HepG2 (cell line): ENCODE data around the gene RNF208. TPM values are rescaled to one million over a fixed set of nuclear protein-coding genes. Genes with fewer than 3 reads are reported as not detected.

ENCODE experiments used
- CHCHD3 ChIP-seq: sonication (generic); formaldehyde crosslinking; IDR thresholded peaks from 2 replicates; pipeline ENCODE4 v1.8.0; 2022; ENCODE audit warnings: mild to moderate bottlenecking, missing genetic modification reagents, moderate library complexity
- HBP1 ChIP-seq: IDR thresholded peaks from 2 replicates; pipeline ENCODE4 v1.6.1; 2016; ENCODE audit warnings: low read depth, control low read depth
- HIC2 ChIP-seq: sonication (generic); formaldehyde crosslinking; IDR thresholded peaks from 2 replicates; pipeline ENCODE4 v1.9.0; 2022; ENCODE audit warnings: low read depth, missing genetic modification reagents
- HMGXB3 ChIP-seq: sonication (generic); formaldehyde crosslinking; IDR thresholded peaks from 2 replicates; pipeline ENCODE4 v1.4.0; 2020; ENCODE audit warnings: missing genetic modification reagents, borderline replicate concordance
- NFE2 ChIP-seq: sonication (generic); formaldehyde crosslinking; IDR thresholded peaks from 2 replicates; pipeline ENCODE4 v1.4.0; 2020; ENCODE audit warnings: missing genetic modification reagents
- NONO ChIP-seq, 2 experiments: fragments of 450-650 bp in 1 of 2; sonication (generic) in 1 of 2; formaldehyde crosslinking in 1 of 2; IDR thresholded peaks in 1 of 2; conservative IDR thresholded peaks in 1 of 2; 2 replicates each; pipeline versions ENCODE4 v1.6.1 to v1.8.0; 2017 to 2022; ENCODE audit warnings: mild to moderate bottlenecking in 1 of 2, missing genetic modification reagents in 1 of 2, moderate library complexity in 1 of 2
- SATB2 ChIP-seq: sonication (generic); formaldehyde crosslinking; IDR thresholded peaks from 2 replicates; pipeline ENCODE4 v1.5.0; 2020; ENCODE audit warnings: missing genetic modification reagents
- THAP9 ChIP-seq: sonication (generic); formaldehyde crosslinking; IDR thresholded peaks from 2 replicates; pipeline ENCODE4; 2020; ENCODE audit warnings: missing genetic modification reagents, mild to moderate bottlenecking, borderline replicate concordance
- ZGPAT ChIP-seq: IDR thresholded peaks from 2 replicates; pipeline ENCODE4 v1.6.1; 2016; ENCODE audit warnings: mild to moderate bottlenecking
- ZNF10 ChIP-seq: sonication (generic); formaldehyde crosslinking; IDR thresholded peaks from 2 replicates; pipeline ENCODE4 v1.4.0; 2020; ENCODE audit warnings: mild to moderate bottlenecking, low read depth, missing genetic modification reagents, borderline replicate concordance
- ZNF382 ChIP-seq: sonication (generic); formaldehyde crosslinking; IDR thresholded peaks from 2 replicates; pipeline ENCODE4 v1.5.0; 2020; ENCODE audit warnings: missing genetic modification reagents, mild to moderate bottlenecking, borderline replicate concordance
- ZNF484 ChIP-seq: sonication (generic); formaldehyde crosslinking; IDR thresholded peaks from 2 replicates; pipeline ENCODE4 v1.5.1; 2020; ENCODE audit warnings: mild to moderate bottlenecking, low read depth, missing genetic modification reagents, borderline replicate concordance
- ZNF639 ChIP-seq: conservative IDR thresholded peaks from 2 replicates; pipeline ENCODE4 v1.6.1; 2018; ENCODE audit warnings: missing genetic modification reagents
- polyA plus RNA-seq, 8 experiments: library from polyadenylated mRNA; depleted of rRNA in 3 of 8; stranded (reverse) in 7 of 8; unstranded in 1 of 8; fragments of >200 nt; fragmentation: Illumina TruSeq in 4 of 8; extraction: Trizol in 4 of 8; gene quantifications; 2 replicates each; pipeline versions ENCODE4 v1.2.1 to v1.2.3, GENCODE V29; 2011 to 2016; ENCODE audit warnings: low read depth in 4 of 8, missing spikeins in 1 of 8, mixed read lengths in 1 of 8; ENCODE audit not compliant: insufficient read depth in 1 of 8
- total RNA-seq, 5 experiments: library from RNA; depleted of rRNA; stranded (reverse); fragments of >200 nt; fragmentation: Illumina TruSeq; extraction: Trizol; gene quantifications; 2 replicates each; pipeline ENCODE4 v1.2.3, GENCODE V29; 2016; ENCODE audit warnings: low read depth in 1 of 5

Gene RNF208
- total and polyA plus RNA-seq, 2 of the 13 experiments (the other 11 are each of a cell fraction or from before 2014, with no cell fraction given) = 1.6 to 2.1 TPM

- TF ChIP-seq HBP1 (CRISPR knock-in tag) = no peak
- TF ChIP-seq CHCHD3 = no peak
- TF ChIP-seq ZNF484 (CRISPR knock-in tag) = no peak
- TF ChIP-seq THAP9 (CRISPR knock-in tag) = no peak
- TF ChIP-seq ZNF639 = 0 out of 2 replicates have a peak, but pooled peaks have one; percentile 22
- TF ChIP-seq ZGPAT = no peak; the same call in 1 of the 2 replicates
- no peak for TF ChIP-seq ZNF10 (CRISPR knock-in tag)
- TF ChIP-seq NONO (IDR thresholded peaks at IDR 0.05) = no peak
- TF ChIP-seq NONO (CRISPR knock-in tag; conservative IDR thresholded peaks at IDR 0.05) = peak; percentile 2; the same call in 1 of the 2 replicates
- no peak for TF ChIP-seq HIC2 (CRISPR knock-in tag)
- TF ChIP-seq NFE2 (CRISPR knock-in tag) = no peak
- no peak for TF ChIP-seq ZNF382 (CRISPR knock-in tag)
- no peak for TF ChIP-seq SATB2 (CRISPR knock-in tag)
- no peak for TF ChIP-seq HMGXB3 (CRISPR knock-in tag)
These were observed 33.5 kb upstream of the RNF208 start (continued) for GRCh38 chr9:137255448-137256114.
